Effector memory CD4-positive, alpha-beta T cell (primary cell): ENCODE results near the gene FOXRED1.

Experiments
- DNase-seq, 3 donors: peaks; one replicate each; pipeline ENCODE4 v3.0.0-alpha.2; 2020
- H3K27ac ChIP-seq: 2 replicates; pipeline ENCODE4 v1.7.0; 2013; ENCODE audit warnings: mild to moderate bottlenecking, low read length, moderate library complexity; ENCODE audit not compliant: insufficient read depth, poor library complexity, severe bottlenecking
- H3K27me3 ChIP-seq: replicated peaks from 2 replicates; pipeline ENCODE4 v1.7.0; 2013; ENCODE audit warnings: mild to moderate bottlenecking, low read length; ENCODE audit not compliant: insufficient read depth, control insufficient read depth, poor library complexity, severe bottlenecking
- H3K36me3 ChIP-seq: 2 replicates; pipeline ENCODE4 v1.7.0; 2013; ENCODE audit warnings: mild to moderate bottlenecking, low read length, moderate library complexity; ENCODE audit not compliant: control insufficient read depth, insufficient read depth
- H3K4me1 ChIP-seq: 2 replicates; pipeline ENCODE4 v1.7.0; 2013; ENCODE audit warnings: low read length, mild to moderate bottlenecking; ENCODE audit not compliant: control insufficient read depth, insufficient read depth, poor library complexity, severe bottlenecking
- H3K4me3 ChIP-seq: 2 replicates; pipeline ENCODE4 v1.7.0; 2013; ENCODE audit warnings: low read length, low read depth, mild to moderate bottlenecking; ENCODE audit not compliant: insufficient read depth, poor library complexity, severe bottlenecking
- H3K9me3 ChIP-seq: 2 replicates; pipeline ENCODE4 v1.7.0; 2013; ENCODE audit warnings: mild to moderate bottlenecking, low read length, moderate library complexity; ENCODE audit not compliant: control insufficient read depth
- total RNA-seq, 3 donors: gene quantifications; one replicate each; lab custom pipeline; 2026; lab: John Stamatoyannopoulos, UW

Gene FOXRED1
- total RNA-seq = 11.2 to 22.5 (median 15.6) reads per million in 3 donors

DNA sequence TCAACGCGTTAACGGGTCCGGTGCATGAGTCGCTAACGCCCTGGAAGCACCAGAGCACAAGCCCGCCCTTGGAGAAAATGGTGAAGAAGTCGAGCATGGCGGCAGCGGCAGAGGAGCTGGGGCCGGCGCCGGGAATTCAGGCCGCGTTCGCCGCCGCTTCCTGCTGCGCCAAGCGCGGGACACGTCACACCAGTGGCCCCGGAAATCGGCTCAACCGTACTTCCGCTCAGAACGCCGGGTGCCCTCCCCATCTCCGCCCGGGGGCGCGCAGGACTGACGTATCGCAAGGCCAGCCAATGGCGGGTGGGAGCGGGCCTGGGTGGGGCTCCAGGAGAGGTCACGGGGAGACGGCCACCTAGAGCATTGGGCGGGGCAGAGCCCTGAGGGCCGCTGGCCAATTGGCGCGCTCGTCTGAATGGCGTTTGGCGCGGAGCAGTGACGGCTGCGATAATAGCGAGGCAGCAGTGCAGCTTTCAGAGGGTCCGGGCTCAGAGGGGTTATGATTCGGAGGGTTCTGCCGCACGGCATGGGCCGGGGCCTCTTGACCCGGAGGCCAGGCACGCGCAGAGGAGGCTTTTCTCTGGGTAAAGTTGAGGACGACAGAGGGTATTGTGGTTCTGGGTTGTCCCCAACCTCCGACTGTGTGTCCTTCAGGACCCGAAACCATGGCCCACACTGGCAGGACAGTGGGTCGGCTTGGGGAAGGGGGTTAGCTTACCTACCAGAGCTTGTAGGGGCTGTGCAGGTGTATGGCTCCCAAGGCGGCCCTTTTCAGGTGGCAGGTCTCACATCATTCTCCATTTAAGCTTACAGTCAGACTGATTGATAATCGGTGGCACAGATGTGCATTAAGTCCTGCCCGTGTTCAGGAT lies at the start of gene FOXRED1, which contains the start of gene SRPRA:
FOXRED1 (plus strand) TSS at position 447 of the 872 bp plus-strand sequence; CDS start at position 500, 53 bp downstream.
SRPRA (minus strand) TSS at position 188 of the 872 bp plus-strand sequence; CDS start at position 97, 91 bp downstream.
- H3K9me3 ChIP-seq = no peaks in the 10 kb centered on the region
- peak; percentile 99 to 100 (median 100) for DNase-seq
- H3K4me3 ChIP-seq = peak within 1 kb of the TSS; percentile 79
- peak within 1 kb of the TSS; percentile 85 for H3K27ac ChIP-seq
- H3K4me1 ChIP-seq = peaks cover 19% of the 10 kb centered on the region
- H3K27me3 ChIP-seq = no peaks in the 10 kb centered on the region
- H3K36me3 ChIP-seq = peaks cover 35% of the 10 kb centered on the region

DNA sequence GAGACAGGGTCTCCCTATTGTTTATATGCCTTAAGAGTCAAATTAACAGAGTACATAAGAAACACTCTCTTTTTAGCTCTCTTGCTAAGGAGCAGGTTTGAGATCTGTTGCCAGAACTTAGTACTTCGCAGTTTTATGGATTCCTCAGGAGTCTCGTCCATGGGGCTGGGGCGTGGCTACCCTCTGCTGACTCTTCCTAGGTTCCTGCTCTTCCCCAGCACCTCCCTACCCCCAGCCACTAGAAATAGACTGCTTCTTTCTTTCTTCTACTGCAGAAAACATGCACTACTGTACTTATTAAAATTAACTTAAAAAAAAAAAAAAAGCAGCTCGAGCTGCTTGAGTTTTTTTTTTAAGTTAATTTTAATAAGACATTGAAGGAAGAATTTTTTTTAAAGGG lies 49.4 kb upstream of the FOXRED1 start:
- Histone ChIP-seq H3K27me3 (no peaks in the 10 kb centered on the region), H3K27ac (no peak overlapping the region), H3K4me1 (no peaks in the 10 kb centered on the region), H3K36me3 (no peaks in the 10 kb centered on the region), H3K4me3 (no peak overlapping the region), H3K9me3 (no peaks in the 10 kb centered on the region)
- DNase-seq = no peak

DNA sequence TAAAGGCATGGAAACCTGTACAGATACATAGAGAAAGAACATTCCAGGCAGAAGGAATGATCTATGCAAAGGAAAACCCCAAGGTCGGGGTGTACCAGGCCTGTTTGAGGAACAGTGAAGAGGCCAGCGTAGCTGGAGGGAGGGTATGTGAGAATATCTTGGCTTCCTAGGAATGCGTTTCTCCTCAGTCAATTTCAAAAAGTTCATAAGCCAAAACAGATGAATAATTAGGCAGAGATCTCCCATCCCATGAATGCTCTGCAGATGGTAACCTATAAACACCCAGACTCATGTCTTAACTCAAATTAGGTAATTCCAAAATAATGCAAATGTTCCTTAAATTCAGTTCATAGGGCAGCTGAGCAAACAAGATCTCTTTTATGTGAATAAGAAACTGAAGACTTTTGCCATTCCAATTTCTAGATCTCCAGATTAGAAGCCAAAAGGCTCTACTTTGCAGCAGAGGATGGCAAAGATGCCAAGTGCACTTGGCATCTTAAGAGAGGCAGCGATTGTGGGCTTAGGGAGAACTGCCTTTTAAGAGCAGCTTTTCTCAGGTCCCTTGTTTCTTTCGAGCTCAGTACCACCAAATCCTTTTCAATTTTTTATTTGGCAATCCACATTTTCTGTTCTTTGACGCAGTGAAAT lies 44.2 kb upstream of the FOXRED1 start:
- no peak for DNase-seq
- H3K9me3 ChIP-seq = no peaks in the 10 kb centered on the region
- no peak overlapping the region for H3K4me3 ChIP-seq
- no peak overlapping the region for H3K27ac ChIP-seq
- no peaks in the 10 kb centered on the region for H3K4me1 ChIP-seq
- no peaks in the 10 kb centered on the region for H3K36me3 ChIP-seq
- no peaks in the 10 kb centered on the region for H3K27me3 ChIP-seq

DNA sequence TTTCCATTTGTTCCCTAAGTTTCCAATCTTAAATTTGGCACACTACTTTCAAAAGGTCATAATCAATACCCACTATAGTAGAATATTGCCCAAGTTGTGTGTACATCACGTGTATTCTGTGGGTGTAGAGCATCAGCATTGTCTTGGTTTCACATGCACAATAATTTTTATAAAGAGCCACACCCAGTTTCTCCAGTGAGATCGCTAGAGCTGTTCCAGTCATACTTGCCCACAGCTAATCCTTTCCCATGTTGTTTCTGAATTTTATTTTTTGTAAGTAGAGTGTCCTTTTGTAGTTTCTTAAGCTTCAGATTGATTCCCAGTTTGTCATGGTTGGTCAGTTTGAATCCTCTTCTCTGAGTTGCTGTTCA lies 43.7 kb upstream of the FOXRED1 start:
- H3K27ac ChIP-seq = no peak overlapping the region

DNA sequence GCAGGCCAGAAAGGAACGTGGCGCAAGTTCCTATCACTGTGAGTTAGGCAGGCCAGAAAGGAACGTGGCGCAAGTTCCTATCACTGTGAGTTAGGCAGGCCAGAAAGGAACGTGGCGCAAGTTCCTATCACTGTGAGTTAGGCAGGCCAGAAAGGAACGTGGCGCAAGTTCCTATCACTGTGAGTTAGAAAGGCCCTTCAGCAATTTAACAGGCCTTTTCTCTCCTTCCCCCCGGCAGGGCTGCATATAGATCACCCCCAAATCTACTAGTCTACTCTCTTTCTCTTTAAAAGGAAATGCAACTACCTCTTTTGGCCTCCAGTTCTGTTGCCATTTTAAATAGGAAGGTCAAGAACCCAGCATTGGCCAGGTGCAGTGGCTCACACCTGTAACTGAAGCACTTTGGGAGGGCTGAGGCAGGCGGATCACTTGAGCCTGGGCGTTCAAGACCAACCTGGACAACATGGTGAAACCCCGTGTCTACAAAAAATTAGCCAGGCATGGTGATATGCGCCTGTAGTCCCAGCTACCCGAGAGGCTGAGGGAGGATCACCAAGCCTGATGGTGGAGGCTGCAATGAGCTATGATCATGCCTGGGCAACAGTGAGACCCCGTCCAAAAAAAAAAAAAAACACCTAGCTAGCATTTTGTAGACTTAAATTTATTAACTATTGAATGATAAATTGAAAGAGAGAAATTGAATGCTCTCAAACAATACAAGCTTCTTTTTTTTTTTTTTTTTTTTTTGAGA lies 42.4 kb upstream of the FOXRED1 start:
- Histone ChIP-seq H3K27me3 (no peaks in the 10 kb centered on the region), H3K4me1 (no peaks in the 10 kb centered on the region), H3K4me3 (no peak overlapping the region), H3K36me3 (no peaks in the 10 kb centered on the region), H3K9me3 (no peaks in the 10 kb centered on the region), H3K27ac (no peak overlapping the region)
- DNase-seq = no peak

More for the DNA sequence above, 43.7 kb upstream of the FOXRED1 start:
- Histone ChIP-seq H3K27me3 (no peaks in the 10 kb centered on the region), H3K9me3 (no peaks in the 10 kb centered on the region), H3K4me3 (no peak overlapping the region), H3K4me1 (no peaks in the 10 kb centered on the region), H3K36me3 (no peaks in the 10 kb centered on the region)
- DNase-seq = no peak

DNA sequence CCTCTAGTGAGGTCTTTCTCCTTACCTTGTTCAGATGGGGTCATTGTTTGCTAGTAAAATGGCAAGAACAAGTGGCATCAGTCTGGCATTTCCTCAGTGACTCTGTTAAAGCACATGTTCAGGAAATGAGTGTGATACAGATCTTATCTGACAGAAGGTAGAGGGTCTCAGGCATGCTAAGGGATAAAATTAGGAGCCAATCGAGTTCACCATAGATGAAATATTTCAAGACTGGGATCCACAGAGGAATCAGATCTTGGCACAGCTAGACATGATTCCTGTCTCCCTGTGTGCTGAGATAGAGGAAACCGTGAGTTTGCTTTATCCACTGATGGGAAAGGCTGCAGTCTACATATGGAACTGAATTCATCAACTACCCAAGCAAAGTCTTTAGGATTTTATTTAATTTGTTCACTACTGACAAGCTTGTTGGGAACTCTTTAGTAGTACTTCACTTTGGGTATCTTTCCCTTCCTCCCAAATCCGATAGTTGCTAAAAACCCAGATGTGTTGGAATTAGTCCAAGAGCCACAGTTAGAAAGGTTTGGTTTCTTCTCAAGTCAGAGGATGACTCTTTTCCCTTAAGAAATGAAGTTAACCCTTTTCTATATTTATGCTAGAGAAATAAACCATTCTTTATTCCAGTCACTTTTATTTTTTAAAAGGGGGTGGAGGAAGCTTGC lies 39.0 kb upstream of the FOXRED1 start:
- no peaks in the 10 kb centered on the region for H3K9me3 ChIP-seq
- H3K4me1 ChIP-seq = no peaks in the 10 kb centered on the region
- no peak for DNase-seq
- H3K36me3 ChIP-seq = no peaks in the 10 kb centered on the region
- no peak overlapping the region for H3K4me3 ChIP-seq
- H3K27ac ChIP-seq = no peak overlapping the region
- H3K27me3 ChIP-seq = no peaks in the 10 kb centered on the region

DNA sequence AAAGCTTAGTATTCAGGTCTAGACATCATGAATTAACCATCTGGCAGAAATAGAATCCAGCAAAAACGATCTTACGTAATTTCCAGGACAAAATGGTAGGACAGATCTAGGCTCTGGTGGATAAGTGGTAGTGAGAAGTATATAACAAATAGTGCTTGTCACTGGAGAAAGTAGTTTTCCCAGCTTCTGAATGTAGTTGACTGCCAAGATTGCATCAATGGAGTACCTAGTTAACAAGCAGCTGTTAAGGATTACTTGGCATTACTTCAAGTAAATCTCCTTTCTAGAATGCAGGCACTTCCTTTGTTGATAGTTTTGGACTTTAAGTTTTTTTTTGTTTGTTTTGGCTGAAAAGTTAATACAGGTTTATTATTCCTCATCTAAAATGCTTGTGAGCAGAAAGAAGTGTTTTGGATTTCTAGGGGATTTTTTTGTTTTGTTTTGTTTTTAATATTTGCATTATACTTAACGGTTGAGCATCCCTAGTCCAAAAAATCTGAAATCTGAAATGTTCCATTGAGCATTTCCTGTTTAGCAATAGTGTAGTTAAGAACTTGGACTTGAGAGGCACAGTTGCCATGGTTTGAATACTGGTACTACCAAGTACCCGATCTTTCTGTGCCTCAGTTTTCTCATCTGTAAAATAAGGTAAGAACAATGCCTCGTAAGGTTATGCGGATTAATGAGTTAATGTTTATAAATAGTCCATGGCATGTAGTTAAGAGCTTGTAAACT lies 37.1 kb upstream of the FOXRED1 start:
- H3K4me1 ChIP-seq = no peaks in the 10 kb centered on the region
- no peak overlapping the region for H3K27ac ChIP-seq
- H3K9me3 ChIP-seq = no peaks in the 10 kb centered on the region
- no peaks in the 10 kb centered on the region for H3K36me3 ChIP-seq
- no peak overlapping the region for H3K4me3 ChIP-seq
- DNase-seq = no peak
- H3K27me3 ChIP-seq = no peaks in the 10 kb centered on the region

DNA sequence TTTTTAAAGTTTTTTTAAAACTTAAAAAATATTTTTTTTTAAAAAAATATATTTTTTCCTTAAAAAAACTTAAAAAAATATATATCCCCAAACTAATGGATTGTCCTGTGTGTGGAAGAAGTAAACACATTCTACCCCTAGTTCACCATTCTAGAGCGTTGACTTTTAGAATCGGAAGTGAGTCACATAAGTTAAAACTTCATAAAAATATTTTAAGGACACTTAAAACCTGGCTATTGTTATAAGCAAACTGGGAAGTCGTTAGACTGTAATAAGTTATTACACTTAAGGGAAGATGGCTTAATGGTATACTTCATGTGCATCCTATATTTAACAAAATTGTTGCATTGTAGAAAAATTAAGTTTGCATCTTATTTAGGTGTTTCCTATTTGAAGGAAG lies 36.3 kb upstream of the FOXRED1 start:
- H3K27ac ChIP-seq = no peak overlapping the region
- no peaks in the 10 kb centered on the region for H3K4me1 ChIP-seq
- H3K9me3 ChIP-seq = no peaks in the 10 kb centered on the region
- H3K4me3 ChIP-seq = no peak overlapping the region
- no peaks in the 10 kb centered on the region for H3K36me3 ChIP-seq
- H3K27me3 ChIP-seq = no peaks in the 10 kb centered on the region
- no peak for DNase-seq

DNA sequence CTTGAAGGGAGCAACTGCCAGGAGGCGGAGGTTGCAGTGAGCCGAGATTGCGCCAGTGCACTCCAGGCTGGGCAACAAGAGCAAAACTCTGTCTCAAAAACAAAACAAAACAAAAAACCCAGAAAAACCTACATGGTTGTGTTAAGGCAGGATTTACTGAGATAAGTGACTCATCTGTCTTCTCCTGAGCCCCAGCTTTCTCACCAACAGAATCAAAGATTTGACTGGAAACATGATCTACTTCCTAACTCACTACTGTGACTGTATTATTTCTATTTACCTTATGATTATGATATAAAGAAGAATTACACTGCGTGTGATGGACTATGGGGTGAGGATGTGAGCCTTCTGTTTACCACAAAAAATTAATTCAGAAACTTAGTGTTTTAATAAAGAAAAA lies 35.6 kb upstream of the FOXRED1 start:
- Histone ChIP-seq H3K36me3 (no peaks in the 10 kb centered on the region), H3K4me3 (no peak overlapping the region), H3K27ac (no peak overlapping the region), H3K9me3 (no peaks in the 10 kb centered on the region), H3K4me1 (no peaks in the 10 kb centered on the region), H3K27me3 (no peaks in the 10 kb centered on the region)
- DNase-seq = no peak
